ENCODE data around the gene CCL17. TPM values are rescaled to one million over a fixed set of nuclear protein-coding genes. Genes with fewer than 3 reads are reported as not detected.

CCL17 gene
- total and polyA plus RNA-seq, 9 of the 15 experiments (the other 6 are each of a cell fraction or from before 2014, with no cell fraction given), result not detected

DNA sequence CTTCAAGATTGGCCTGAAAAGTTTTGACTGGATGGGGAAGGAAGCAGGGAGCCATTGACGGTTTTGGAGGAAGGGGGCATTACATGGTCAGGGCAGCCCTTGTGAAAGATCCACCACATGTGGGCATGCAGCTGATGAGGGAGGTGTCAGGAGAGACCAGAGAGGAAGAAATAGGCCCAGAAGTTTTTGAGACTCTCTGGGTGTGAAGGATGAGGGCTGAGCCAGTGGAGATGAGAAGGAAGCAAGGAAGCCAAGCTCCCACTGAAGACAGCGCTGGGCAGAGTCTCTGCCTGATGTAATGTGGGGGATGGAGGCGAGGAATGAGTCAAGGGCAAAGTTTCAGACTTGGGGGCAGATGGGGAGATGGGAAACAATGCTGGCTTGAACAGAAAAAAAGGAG, 530 bp downstream of the CCL17 start:
- no peak for ATAC-seq
- Histone ChIP-seq H3K4me3 (no peak overlapping the region), H3K9me3 (replicated peaks; ENCODE audit: control insufficient read depth, insufficient read depth, low read depth, low read length) (no peaks in the 10 kb centered on the region), H3K79me2 (ENCODE audit: control insufficient read depth, insufficient read depth, low read length) (no peaks in the 10 kb centered on the region), H2AFZ (ENCODE audit: low read depth, low read length) (no peak overlapping the region), H3K27ac (ENCODE audit: extremely low read depth, low read depth, low read length) (no peak overlapping the region), H3K9ac (ENCODE audit: insufficient read depth in 1 of 2, low read depth in 2 of 2, low read length in 2 of 2) (no peak overlapping the region), H3K27me3 (ENCODE audit: control insufficient read depth in 2 of 2, insufficient read depth in 2 of 2, low read length in 2 of 2) (peaks cover 0 to 46% of the 10 kb centered on the region in 2 experiments; a peak in 3 of 5 replicates), H4K20me1 (replicated peaks; ENCODE audit: control insufficient read depth, insufficient read depth, low read length) (no peaks in the 10 kb centered on the region), H3K36me3 (ENCODE audit: control insufficient read depth, insufficient read depth, low read length) (no peaks in the 10 kb centered on the region), H3K4me1 (replicated peaks in 1 of 2; ENCODE audit: control insufficient read depth in 2 of 2, insufficient read depth in 2 of 2, low read length in 2 of 2) (peaks cover 0 to 5% of the 10 kb centered on the region in 2 experiments; a peak in 1 of 5 replicates), H3K4me2 (ENCODE audit: insufficient read depth, low read length) (no peak overlapping the region), H3K9me1 (ENCODE audit: control insufficient read depth, insufficient read depth, low read length) (no peaks in the 10 kb centered on the region)
- WGBS (ENCODE audit: insufficient coverage, low coverage, missing lambda C conversion rate), result 0% methylated on average over 3 of the region's 3 CpGs
- TF ChIP-seq NCOA2 (IDR thresholded peaks at IDR 0.05; ENCODE audit: partially characterized antibody in 2 of 2), result no peak
- TF ChIP-seq, protein P1, sequence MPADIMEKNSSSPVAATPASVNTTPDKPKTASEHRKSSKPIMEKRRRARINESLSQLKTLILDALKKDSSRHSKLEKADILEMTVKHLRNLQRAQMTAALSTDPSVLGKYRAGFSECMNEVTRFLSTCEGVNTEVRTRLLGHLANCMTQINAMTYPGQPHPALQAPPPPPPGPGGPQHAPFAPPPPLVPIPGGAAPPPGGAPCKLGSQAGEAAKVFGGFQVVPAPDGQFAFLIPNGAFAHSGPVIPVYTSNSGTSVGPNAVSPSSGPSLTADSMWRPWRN (IDR thresholded peaks at IDR 0.05; ENCODE audit: low read depth), result no peak
- no peak for TF ChIP-seq MBD2 (IDR thresholded peaks at IDR 0.05; ENCODE audit: borderline replicate concordance, low read depth)
- no peak for TF ChIP-seq ZNF165 (CRISPR knock-in tag; IDR thresholded peaks at IDR 0.05; ENCODE audit: borderline replicate concordance)
- no peak for TF ChIP-seq ILF3 (IDR thresholded peaks at IDR 0.05; ENCODE audit: borderline replicate concordance)
- TF ChIP-seq, protein P2, sequence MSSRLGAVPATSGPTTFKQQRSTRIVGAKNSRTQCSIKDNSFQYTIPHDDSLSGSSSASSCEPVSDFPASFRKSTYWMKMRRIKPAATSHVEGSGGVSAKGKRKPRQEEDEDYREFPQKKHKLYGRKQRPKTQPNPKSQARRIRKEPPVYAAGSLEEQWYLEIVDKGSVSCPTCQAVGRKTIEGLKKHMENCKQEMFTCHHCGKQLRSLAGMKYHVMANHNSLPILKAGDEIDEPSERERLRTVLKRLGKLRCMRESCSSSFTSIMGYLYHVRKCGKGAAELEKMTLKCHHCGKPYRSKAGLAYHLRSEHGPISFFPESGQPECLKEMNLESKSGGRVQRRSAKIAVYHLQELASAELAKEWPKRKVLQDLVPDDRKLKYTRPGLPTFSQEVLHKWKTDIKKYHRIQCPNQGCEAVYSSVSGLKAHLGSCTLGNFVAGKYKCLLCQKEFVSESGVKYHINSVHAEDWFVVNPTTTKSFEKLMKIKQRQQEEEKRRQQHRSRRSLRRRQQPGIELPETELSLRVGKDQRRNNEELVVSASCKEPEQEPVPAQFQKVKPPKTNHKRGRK (tag; IDR thresholded peaks at IDR 0.05), result no peak
- TF ChIP-seq, protein P3, sequence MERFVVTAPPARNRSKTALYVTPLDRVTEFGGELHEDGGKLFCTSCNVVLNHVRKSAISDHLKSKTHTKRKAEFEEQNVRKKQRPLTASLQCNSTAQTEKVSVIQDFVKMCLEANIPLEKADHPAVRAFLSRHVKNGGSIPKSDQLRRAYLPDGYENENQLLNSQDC (CRISPR knock-in tag; IDR thresholded peaks at IDR 0.05), result no peak
- TF ChIP-seq, protein P4, sequence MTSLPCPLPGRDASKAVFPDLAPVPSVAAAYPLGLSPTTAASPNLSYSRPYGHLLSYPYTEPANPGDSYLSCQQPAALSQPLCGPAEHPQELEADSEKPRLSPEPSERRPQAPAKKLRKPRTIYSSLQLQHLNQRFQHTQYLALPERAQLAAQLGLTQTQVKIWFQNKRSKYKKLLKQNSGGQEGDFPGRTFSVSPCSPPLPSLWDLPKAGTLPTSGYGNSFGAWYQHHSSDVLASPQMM (CRISPR knock-in tag; IDR thresholded peaks at IDR 0.05), result no peak
- TF ChIP-seq KLF10 (CRISPR knock-in tag; IDR thresholded peaks at IDR 0.05), result no peak
- CTCF ChIA-PET (ENCODE audit: low intra/inter-chr PET ratio), result no interaction called here
- no peak for DNase-seq (ENCODE audit: extremely low read depth in 1 of 4, low spot score in 3 of 4)
- intact Hi-C loops (cut with micrococcal nuclease), result no loop called here
- FAIRE-seq, result no peak
- no TSS peak for BruUV-seq (replicated peaks)
- in situ Hi-C loops (cut with MboI), result no loop called here
- POLR2A ChIA-PET, result interaction anchor here (1.3 kb wide), 1 partner anchor 8 kb away, joined by 5 read pairs; no protein-coding TSS in a partner anchor
